Measurements from ENCODE around the gene PLD4. TPM values are rescaled to one million over a fixed set of nuclear protein-coding genes. Genes with fewer than 3 reads are reported as not detected.

The PLD4 gene
- total RNA-seq, 2 donors from 2014 or later: not detected

- Mint-ChIP-seq H3K9me3 (no peaks in the 10 kb centered on the region), H3K4me1 (no peaks in the 10 kb centered on the region), H3K27ac (no peak overlapping the region), H3K36me3 (ENCODE audit: low read depth) (no peaks in the 10 kb centered on the region), H3K4me3 (no peak overlapping the region), H3K27me3 (ENCODE audit: insufficient read depth) (peaks cover 58% of the 10 kb centered on the region)
- WGBS, 2 experiments (ENCODE audit: insufficient coverage in 1 of 2, insufficient read length in 1 of 2): 84 to 92% methylated on average over 1 to 2 of the region's 2 CpGs
- Histone ChIP-seq H3K9me3 (ENCODE audit: control insufficient read depth, low read length) (no peaks in the 10 kb centered on the region), H3K9ac (ENCODE audit: extremely low read depth, low read length, poor library complexity, severe bottlenecking) (no peak overlapping the region), H3K27me3 (ENCODE audit: control insufficient read depth, insufficient read depth, low read length, poor library complexity, severe bottlenecking) (peaks cover 52% of the 10 kb centered on the region), H3K4me1 (ENCODE audit: control insufficient read depth, insufficient read depth, low read length) (no peaks in the 10 kb centered on the region), H3K4me3 (ENCODE audit: low read length) (no peak overlapping the region), H3K36me3 (ENCODE audit: control insufficient read depth, insufficient read depth, low read length) (no peaks in the 10 kb centered on the region), H3K27ac (ENCODE audit: low read depth, low read length) (no peak overlapping the region)
- peak; percentile 17 for DNase-seq
- no peak for TF ChIP-seq CTCF (conservative IDR thresholded peaks at IDR 0.05)
Observed at GRCh38 chr14:104938436-104938835, 13.8 kb downstream of the PLD4 start.

GRCh38 chr14:104938960-104939359, 14.3 kb downstream of the PLD4 start:
- Histone ChIP-seq H3K27me3 (ENCODE audit: control insufficient read depth, insufficient read depth, low read length, poor library complexity, severe bottlenecking) (peaks cover 52% of the 10 kb centered on the region), H3K27ac (ENCODE audit: low read depth, low read length) (no peak overlapping the region), H3K4me3 (ENCODE audit: low read length) (no peak overlapping the region), H3K36me3 (ENCODE audit: control insufficient read depth, insufficient read depth, low read length) (no peaks in the 10 kb centered on the region), H3K9ac (ENCODE audit: extremely low read depth, low read length, poor library complexity, severe bottlenecking) (no peak overlapping the region), H3K4me1 (ENCODE audit: control insufficient read depth, insufficient read depth, low read length) (no peaks in the 10 kb centered on the region), H3K9me3 (ENCODE audit: control insufficient read depth, low read length) (no peaks in the 10 kb centered on the region)
- Mint-ChIP-seq H3K27me3 (ENCODE audit: insufficient read depth) (peaks cover 58% of the 10 kb centered on the region), H3K4me1 (no peaks in the 10 kb centered on the region), H3K9me3 (no peaks in the 10 kb centered on the region), H3K36me3 (ENCODE audit: low read depth) (no peaks in the 10 kb centered on the region), H3K27ac (no peak overlapping the region), H3K4me3 (no peak overlapping the region)
- no peak for TF ChIP-seq CTCF (conservative IDR thresholded peaks at IDR 0.05)
- 82% methylated on average over 1 of the region's 1 CpG; no CpG with 5 or more reads in 1 of the 2 experiments for WGBS, 2 experiments (ENCODE audit: insufficient coverage in 1 of 2, insufficient read length in 1 of 2)
- peak; percentile 17 for DNase-seq

DNA sequence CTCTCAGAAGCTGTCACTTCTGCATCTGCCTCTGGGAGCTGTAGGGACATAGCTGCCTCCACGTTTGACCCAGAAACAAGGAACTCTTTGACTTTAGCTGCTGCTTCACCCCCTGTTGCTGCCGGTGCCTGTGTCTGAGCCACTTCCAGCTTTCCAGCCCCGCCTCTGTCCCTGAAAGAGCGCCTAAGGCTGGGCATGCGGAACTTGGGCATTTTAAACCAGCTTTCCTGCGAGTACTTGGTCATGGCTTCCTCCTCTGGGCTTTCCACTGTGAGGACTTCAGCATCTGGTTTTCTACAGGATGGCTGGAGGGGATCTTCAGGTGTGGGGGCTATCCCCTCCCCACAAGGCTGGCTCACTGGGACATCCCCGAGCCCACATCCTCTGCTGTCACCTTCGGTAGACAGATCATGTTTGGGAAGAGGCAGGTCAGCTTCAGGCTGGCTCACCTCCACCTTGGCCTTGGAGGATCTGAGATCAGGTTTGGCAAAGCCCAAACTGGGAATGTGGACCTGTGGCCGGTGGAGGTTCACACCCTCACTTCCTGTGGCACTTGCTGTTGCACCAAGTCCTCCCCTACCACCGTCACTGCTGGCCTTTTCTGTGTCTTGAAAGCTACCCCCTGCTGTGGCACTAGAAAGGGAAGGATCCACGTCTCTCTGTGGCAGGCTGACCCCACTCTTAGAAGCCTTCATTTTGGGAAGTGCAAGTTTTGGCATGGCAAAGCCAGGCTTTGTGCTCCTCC, 15.2 kb downstream of the PLD4 start:
- DNase-seq: peak; percentile 36
- Mint-ChIP-seq H3K27ac (no peak overlapping the region), H3K4me3 (no peak overlapping the region), H3K4me1 (no peaks in the 10 kb centered on the region), H3K27me3 (ENCODE audit: insufficient read depth) (peaks cover 49% of the 10 kb centered on the region), H3K36me3 (ENCODE audit: low read depth) (no peaks in the 10 kb centered on the region), H3K9me3 (no peaks in the 10 kb centered on the region)
- no peak for TF ChIP-seq CTCF (conservative IDR thresholded peaks at IDR 0.05)
- Histone ChIP-seq H3K4me1 (ENCODE audit: control insufficient read depth, insufficient read depth, low read length) (no peaks in the 10 kb centered on the region), H3K27ac (ENCODE audit: low read depth, low read length) (no peak overlapping the region), H3K9ac (ENCODE audit: extremely low read depth, low read length, poor library complexity, severe bottlenecking) (no peak overlapping the region), H3K4me3 (ENCODE audit: low read length) (no peak overlapping the region), H3K27me3 (ENCODE audit: control insufficient read depth, insufficient read depth, low read length, poor library complexity, severe bottlenecking) (peaks cover 43% of the 10 kb centered on the region), H3K9me3 (ENCODE audit: control insufficient read depth, low read length) (no peaks in the 10 kb centered on the region), H3K36me3 (ENCODE audit: control insufficient read depth, insufficient read depth, low read length) (no peaks in the 10 kb centered on the region)
- 75 to 77% methylated on average over 8 to 11 of the region's 11 CpGs for WGBS, 2 experiments (ENCODE audit: insufficient coverage in 1 of 2, insufficient read length in 1 of 2)
